Fibroblast of the aortic adventitia (primary cell): Measurements from ENCODE around the gene EXOC2. TPM values are rescaled to one million over a fixed set of nuclear protein-coding genes. Genes with fewer than 3 reads are reported as not detected.

Source experiments
- DNase-seq: peaks from one replicate; pipeline ENCODE4 v3.0.0-alpha.2; 2010; ENCODE audit warnings: low read depth
- H3K4me3 ChIP-seq: 2 replicates; pipeline ENCODE4 v1.5.1; 2011; ENCODE audit warnings: low read depth, mild to moderate bottlenecking, control low read depth, low read length, moderate library complexity
- total RNA-seq: library from RNA; depleted of rRNA; stranded (reverse); fragments of >200 nt; gene quantifications from 2 replicates; pipeline ENCODE4 v1.2.3, GENCODE V29; 2012; ENCODE audit warnings: low replicate concordance
- TF ChIP-seq, protein P1 (sequence below): IDR thresholded peaks from 2 replicates; pipeline ENCODE4 v1.5.1; 2011; ENCODE audit warnings: mild to moderate bottlenecking, low read length, control low read depth, inconsistent platforms; ENCODE audit not compliant: insufficient read depth

Gene EXOC2
- total RNA-seq, 1 donor, result 27.9 TPM

DNA sequence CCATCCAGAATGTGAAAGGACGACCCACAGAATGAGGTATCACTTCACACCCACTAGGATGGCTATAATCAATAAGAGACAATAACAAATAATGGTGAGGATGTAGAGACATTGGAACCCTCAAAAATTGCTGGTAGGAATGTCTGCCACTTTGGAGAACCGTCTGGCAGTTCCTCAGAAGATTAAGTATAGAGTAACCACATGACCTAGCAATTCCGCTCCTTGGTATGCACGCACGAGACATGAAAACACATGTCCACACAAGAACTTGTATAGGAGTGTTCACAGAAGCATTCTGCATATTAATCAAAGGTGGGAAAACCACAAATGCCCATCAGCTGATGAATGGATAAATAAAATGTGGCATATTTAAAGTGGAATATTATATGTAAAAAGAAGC, 200.8 kb downstream of the EXOC2 start:
- no peak overlapping the region for H3K4me3 ChIP-seq
- DNase-seq, result no peak
- TF ChIP-seq, protein P1, sequence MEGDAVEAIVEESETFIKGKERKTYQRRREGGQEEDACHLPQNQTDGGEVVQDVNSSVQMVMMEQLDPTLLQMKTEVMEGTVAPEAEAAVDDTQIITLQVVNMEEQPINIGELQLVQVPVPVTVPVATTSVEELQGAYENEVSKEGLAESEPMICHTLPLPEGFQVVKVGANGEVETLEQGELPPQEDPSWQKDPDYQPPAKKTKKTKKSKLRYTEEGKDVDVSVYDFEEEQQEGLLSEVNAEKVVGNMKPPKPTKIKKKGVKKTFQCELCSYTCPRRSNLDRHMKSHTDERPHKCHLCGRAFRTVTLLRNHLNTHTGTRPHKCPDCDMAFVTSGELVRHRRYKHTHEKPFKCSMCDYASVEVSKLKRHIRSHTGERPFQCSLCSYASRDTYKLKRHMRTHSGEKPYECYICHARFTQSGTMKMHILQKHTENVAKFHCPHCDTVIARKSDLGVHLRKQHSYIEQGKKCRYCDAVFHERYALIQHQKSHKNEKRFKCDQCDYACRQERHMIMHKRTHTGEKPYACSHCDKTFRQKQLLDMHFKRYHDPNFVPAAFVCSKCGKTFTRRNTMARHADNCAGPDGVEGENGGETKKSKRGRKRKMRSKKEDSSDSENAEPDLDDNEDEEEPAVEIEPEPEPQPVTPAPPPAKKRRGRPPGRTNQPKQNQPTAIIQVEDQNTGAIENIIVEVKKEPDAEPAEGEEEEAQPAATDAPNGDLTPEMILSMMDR, result no peak

DNA sequence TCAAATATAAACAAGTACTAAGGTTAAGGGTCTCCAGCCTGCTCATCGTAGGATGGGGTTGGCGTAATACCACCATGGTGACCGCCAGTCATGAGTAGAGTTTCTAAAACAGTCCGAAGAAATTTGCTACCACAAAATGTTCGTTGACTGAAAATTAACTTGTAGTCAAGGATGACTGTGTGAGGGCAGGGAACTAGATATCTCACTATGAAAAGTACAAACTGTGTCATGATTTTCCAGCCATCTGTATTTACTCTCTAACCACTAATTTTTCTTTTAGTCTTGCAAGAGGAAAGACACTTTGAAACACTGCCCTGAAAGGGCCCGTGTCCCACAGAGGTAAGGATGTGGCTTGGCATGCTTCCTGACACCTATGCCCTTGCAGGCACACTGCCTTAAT, 201.7 kb downstream of the EXOC2 start:
- DNase-seq, result no peak
- H3K4me3 ChIP-seq, result no peak overlapping the region
- TF ChIP-seq, protein P1, result no peak

- no peak for DNase-seq
- no peak overlapping the region for H3K4me3 ChIP-seq
- TF ChIP-seq, protein P1, result no peak
Observed at GRCh38 chr6:490251-491037, 202.5 kb downstream of the EXOC2 start.

DNA sequence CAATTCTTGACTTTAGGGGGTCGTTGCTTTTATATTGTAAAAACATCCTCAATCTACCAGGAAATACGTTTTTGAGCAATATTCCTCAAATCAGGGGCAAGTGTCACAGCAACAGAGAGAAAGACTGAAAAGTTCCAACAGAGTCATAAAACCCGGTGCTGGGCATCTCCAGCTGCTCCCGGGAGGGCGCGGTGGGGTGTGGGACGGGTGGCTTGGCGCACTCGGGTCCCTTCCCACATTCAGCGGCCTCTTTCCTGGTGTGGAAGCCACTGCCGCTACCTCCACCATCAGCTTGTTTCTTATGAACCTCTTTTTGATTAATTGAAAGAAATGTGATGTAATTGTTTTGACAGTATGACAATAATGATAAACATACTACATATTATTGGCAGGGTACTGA, 203.2 kb downstream of the EXOC2 start:
- TF ChIP-seq, protein P1, result no peak
- DNase-seq, result no peak
- no peak overlapping the region for H3K4me3 ChIP-seq

DNA sequence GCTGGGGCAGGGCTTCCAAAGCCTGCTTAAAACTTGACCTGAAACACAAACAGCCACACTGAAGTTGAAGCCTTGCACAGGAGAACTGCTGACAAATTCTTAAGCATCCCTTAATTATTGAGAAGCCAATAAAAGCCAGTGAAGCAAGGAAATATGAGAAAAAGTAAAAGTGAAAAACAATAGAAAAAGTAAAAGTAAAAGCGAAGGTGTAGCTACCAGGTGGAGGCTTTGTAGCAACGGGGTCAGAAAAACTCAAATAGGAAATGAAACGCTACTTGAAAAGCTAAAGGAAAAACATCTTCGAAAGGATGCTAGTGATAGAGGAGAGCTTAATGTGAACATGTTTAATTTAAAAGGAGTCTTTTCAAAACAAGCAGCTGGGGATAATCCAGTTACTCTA, 203.9 kb downstream of the EXOC2 start:
- H3K4me3 ChIP-seq, result no peak overlapping the region
- DNase-seq, result no peak
- TF ChIP-seq, protein P1, result no peak

GRCh38 chr6:487956-488355, 205.0 kb downstream of the EXOC2 start:
- TF ChIP-seq, protein P1, result no peak
- DNase-seq, result no peak
- H3K4me3 ChIP-seq, result no peak overlapping the region

GRCh38 chr6:485655-486170, 207.2 kb downstream of the EXOC2 start:
- no peak for DNase-seq
- TF ChIP-seq, protein P1, result no peak
- H3K4me3 ChIP-seq, result no peak overlapping the region
